Right ventricle myocardium inferior (tissue), 1 donor: ENCODE data around the gene NAP1L1. TPM values are rescaled to one million over a fixed set of nuclear protein-coding genes. Genes with fewer than 3 reads are reported as not detected.

Experiments
- ATAC-seq: fragments of 200-7000 bp; cut with Tn5 transposase; one replicate; pipeline ENCODE4 v1.9.1; 2020; ENCODE audit warnings: mild to moderate bottlenecking, moderate library complexity
- DNase-seq: peaks from one replicate; pipeline ENCODE4 v3.0.0; 2021; ENCODE audit errors: missing footprints
- intact Hi-C: fragments of 100-400 bp; cut with DNase I; formaldehyde crosslinking; loops from one replicate; pipeline ENCODE4 v1.11.0; 2022
- total RNA-seq: library from RNA; stranded (reverse); fragmentation: NEBNext Ultra II Directional; extraction: Animal tissue kit (Norgen Biotek cat#: 25700); gene quantifications from one replicate; pipeline ENCODE4 v1.2.1, GENCODE V29; 2021
- donor health status: DM: no; HTN: yes; CAD: no; lungs with severe emphysema.

Gene NAP1L1
- total RNA-seq, 1 donor from 2014 or later, result 267 TPM

DNA sequence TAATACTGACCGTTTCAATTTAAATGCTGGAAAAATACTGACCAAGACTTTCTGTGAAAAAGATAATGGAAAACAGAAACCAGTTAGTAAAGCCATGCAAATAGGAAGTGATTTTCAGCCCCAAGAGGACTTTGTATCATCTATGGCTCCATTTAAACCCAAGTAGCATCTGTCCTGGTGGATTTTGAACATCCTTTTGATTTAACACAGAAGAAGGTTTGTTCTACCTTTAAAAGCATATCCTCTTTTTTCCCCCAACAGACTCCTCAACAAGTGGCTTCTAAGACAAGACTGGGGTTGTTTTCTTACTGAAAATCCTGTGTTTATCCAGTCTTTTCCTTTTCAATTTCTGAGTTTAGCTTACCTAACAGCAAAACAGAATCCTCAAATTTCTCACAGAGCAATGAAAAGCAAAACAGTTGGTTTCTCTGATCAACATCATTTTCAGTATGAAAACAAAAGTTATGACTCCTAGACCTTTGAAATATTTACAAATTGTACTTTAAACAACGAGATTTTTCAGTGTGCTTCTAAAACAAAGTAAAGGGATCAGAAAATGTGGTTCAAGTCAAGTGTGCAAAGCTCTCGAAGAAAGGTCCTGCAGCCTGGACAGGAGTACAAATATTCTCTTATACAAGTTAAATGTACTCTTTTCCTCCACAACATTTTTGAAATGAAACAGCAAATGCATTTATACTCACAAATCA, 55.8 kb downstream of the NAP1L1 start:
- ATAC-seq, result no peak
- intact Hi-C loops, result no loop called here

DNA sequence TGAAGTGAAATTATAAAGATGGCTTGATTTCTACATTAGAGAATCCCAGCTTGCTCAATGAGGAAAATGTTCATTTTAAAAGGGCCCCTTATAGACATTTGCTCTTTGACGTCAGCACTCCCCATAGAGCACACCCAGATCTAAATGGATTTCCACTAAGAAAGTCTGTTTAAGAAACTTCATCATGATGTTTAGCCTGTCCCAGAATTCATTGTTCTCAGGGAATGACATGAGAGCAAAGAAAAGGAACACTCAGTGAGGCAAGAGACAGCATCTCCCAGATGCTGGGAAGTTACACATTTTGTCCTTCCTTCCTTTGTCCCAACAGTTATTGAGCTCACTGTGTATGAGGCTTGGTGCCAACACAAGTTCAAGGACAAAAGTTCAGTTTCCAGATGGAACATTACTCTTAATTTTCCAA, 57.8 kb downstream of the NAP1L1 start:
- ATAC-seq (no peak), DNase-seq (no peak)
- intact Hi-C loops, result no loop called here

More for the DNA sequence above, 55.8 kb downstream of the NAP1L1 start:
- no peak for DNase-seq

DNA sequence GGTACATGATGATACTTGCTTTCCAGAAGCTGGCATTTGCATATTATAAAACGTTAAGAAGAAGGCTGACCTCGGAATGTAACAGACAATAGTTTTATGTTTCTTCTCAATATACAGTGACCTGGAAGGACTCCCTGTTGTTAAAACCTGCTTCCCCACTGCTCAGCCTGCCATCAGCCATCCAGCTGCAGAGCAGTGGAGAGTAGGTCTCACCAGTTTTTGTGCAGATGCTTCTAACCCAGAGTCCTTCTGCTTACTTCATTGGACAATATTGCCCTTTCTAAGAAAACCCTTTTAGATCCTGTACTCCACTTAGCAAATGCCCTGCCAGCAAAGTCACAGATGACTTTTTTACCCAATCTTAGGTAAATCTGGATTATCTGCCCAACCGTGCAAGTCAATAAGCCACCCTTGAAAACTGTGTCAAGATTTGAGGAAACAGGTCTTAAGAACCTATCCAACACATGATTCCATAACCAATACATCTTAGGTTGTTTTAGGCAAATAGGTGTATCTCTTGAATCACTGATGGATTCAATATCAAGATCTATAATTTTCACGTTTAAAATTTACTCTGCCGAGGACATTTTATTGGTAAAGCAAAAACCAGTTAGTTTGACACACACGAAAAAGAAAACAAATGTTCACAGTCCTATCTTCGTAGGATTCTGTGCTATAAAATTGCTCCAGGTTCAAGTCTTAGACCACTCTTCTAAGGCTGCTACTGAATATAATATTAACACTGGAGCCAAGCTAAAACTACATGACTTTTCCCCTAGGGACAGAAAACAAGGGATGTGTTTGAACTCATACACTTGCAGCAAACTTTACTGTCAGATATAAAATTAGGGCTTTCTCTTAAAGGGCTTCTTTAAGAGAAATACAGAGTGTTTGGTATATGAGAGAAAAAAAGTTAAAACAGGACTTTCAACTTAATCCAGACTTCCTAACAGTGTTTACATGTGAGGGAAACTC, 58.6 kb downstream of the NAP1L1 start:
- ATAC-seq (no peak), DNase-seq (no peak)
- intact Hi-C loops, result no loop called here

DNA sequence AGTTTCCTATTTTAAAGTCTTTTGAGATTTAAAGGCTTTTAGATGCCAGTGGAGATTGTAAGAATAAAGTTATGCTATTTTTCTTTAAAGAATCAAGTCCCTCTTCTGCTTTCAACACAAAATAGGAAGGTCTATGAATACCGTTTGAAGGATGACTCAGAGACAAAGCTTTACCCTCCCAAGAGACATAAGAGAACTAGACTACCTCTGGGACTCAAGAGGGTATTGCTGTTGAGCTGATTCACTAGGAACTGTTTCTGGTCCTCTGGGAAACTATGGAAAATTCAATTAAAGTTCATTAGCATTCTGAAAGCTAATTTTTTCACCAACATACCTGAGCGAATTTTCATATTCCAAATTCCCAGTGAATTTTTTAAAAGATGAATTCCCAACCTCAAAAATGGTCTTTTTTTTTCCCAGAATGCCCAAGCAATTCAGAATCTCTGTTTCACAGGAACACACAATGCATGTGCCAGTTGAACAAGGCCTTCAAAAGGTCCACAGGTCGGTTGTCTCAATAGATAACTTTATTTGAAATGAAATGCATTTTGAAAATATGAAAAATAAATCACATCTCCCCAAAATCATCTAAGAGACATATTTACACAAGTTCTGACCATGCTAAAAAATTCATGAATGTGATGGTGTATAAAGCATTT, 59.4 kb downstream of the NAP1L1 start:
- intact Hi-C loops, result no loop called here
- ATAC-seq, result no peak

DNA sequence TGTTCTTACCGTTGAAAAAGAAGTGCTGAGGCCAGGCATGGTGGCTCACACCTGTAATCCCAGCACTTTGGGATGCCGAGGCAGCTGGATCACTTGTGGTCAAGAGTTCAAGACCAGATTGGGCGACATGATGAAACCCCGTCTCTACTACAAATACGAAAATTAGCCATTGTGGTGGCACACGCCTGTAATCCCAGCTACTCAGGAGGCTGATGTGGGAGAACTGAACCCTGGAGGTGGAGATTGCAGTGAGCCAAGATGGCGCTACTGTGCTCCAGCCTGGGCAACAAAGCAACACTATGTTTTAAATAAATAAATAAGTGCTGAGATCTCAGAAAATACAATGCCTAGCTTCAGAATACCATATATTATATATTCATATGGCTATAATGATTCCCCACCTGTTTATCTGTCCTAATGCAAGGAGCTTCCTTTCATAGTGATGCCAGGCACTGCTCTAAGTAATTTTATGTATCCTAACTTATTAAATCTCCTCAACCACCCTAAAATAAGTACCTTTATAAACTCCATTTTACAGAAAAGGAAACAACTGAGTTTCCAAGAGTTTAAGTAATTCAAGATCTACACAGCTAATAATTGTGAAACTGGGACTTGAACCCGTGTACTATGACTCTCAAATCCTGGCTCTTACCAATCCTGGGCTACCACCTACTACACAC, 60.2 kb downstream of the NAP1L1 start:
- ATAC-seq (no peak), DNase-seq (no peak)
- intact Hi-C loops, result no loop called here

More for the DNA sequence above, 59.4 kb downstream of the NAP1L1 start:
- DNase-seq, result no peak

DNA sequence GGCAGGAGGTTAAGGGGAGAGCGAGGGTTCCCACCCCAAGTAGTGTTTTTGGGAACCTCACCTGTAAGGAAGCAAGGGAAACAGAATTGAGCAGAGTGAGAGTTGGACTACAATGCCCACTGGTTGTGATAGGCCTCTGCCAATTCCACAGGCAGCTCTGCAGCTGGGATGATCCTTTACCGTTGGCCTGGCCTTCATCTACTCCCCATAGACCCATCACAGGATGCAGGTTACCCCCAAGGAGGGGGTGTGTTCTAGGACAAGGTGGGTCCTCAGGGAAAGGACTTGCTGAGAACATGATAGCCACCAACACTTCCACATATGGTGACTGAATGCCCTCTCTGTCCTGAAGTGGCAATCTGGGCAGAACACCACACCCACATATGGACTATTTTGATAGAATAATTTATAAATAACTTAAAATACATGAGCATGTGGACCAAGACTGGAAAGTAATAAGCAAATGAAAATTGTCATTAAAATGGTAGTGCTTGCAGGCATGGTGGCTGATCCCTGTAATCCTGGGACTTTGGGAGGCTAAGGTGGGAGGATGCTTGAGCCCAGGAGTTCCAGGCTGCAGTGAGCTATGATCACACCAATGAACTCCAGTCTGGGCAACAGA, 61.3 kb downstream of the NAP1L1 start:
- DNase-seq (no peak), ATAC-seq (no peak)
- intact Hi-C loops, result no loop called here

DNA sequence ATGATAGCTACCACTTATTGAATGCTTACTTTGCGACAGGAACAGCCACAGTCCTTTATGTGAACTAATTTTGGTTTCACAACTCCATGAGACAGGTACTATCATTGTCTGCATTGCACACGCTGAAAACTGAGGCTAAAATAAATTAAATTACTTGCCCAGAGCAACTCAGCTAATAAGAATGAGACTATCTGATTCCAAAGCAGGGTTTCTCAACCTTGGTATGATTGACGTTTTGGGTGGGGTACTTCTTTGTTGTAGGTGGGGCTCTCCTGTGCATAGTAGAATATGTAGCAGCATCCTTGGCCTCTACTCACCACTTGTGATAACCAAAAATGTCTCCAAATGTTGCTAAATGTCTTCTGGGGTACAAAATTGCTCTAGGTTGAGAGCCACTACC, 62.0 kb downstream of the NAP1L1 start:
- ATAC-seq, result no peak
- DNase-seq, result no peak
- intact Hi-C loops, result no loop called here

DNA sequence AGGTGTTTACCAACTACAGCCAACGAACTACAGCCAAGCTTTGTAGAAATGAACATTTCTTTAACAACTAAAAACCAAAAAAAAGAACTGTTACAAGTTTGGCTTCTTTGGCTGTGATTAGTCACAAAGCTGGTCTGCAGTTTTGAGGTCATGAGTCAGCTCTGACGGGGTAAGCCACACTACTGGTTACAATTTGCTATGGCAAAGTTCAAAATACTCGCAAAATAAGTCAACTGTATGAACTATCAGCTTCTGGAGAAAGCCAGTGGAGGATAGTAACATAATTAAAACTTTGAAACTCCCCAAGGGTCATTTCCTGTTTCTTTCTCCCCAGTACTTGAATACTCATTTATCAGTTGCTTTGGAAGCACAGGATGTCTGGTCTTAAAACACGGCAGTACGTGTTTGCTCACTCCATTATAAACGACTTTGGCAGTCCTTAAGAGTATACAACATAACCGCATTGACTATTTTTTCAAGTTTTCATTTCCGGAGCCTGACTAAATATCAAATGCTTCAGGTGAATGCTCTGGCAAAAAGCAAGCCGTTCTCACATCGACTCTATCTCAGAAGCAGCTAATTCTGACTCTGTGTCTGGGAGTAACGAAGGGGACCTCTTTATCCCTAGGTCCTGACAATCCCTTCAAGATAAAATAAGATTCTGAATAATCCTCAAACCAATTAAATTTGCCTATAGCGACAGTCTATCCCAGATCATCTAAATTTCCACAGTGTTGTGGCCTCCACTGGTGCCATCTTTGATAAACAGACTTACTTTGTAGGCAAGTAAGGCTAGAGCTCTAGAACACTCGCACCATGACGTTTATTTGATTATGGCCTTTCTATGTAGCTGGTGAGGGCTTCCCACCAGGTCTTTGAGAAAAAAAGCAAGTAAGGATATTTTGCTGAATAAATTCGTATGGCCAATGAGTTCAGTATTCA, 63.5 kb downstream of the NAP1L1 start:
- DNase-seq, result no peak
- intact Hi-C loops, result no loop called here
- no peak for ATAC-seq

DNA sequence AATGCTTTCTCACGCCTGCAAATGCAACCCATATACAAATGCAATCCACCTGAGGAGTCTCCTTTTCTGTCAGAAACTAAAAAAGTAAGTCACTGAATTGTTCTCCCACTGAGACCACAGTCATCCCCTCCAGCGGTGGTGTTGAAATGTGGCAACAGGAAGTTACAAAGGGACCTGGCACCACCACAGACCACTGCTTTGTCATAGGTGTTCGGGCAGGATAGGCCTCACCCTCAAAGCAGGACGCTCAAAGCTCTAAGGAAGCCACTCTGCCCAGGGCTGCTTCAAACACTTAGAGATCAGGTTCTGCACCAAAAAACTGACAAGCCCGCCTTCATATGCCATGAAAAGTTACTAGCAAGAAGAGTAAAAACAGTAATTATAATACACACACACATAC, 64.2 kb downstream of the NAP1L1 start:
- no peak for ATAC-seq
- DNase-seq, result no peak
- intact Hi-C loops, result no loop called here

DNA sequence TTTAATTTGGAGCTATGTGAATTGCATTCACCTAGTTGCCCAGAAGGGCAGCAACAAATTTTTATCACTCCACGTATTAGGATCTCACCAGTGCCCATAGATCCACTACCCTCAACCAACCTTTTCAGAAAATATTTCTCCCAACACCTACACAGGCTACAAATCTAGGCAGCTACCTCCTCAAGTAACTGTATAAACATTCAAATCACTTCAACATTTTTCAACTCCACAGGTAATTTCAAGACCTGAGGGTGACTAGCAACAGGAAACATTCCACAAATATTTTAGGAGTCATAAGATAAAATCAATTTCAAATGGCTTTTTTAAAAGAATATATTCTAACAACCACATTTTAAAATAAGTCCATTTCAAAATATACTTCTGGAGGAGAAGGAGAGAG, 65.8 kb downstream of the NAP1L1 start:
- DNase-seq, result no peak
- no peak for ATAC-seq
- intact Hi-C loops, result no loop called here

DNA sequence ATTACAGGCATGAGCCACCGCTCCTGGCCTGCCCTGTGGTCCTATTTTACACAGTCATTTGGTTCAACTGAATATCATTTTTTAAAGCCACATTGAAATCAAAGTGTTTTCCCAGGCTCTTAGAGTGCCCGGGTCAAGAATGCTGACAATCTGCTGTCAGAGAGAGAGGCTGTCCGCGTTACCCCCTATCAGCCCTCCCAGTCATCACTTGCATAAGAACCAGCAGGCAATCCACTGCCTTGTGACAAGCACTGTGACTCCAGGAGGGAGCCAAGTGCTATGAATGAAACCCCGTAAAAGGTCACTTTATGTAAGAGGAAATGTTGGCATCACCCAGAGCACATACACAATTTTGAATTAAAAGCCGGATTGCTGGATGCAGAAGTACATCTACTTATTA, 66.4 kb downstream of the NAP1L1 start:
- DNase-seq, result no peak
- peak; percentile 97 for ATAC-seq
- intact Hi-C loops, result no loop called here

DNA sequence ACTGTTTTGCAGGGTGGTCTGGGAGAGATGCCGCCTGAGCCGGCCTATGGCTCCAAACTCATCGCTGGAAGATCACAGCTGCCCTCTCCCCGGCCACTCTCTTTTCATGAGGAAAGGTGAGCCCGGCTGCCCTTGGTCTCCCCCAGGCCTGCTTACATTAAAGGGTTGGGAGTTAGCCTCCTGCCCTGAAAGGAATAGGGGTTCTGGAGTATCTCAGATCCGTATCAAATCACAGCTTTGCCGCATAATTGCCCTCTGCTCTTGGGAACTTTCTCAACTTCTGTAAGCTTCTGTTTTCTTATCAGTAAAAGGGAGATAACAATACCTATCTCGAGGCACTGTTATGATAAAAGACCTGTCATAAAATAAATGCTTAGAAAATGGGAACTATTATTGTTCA, 70.5 kb downstream of the NAP1L1 start:
- intact Hi-C loops, result no loop called here
- ATAC-seq (no peak), DNase-seq (no peak)

DNA sequence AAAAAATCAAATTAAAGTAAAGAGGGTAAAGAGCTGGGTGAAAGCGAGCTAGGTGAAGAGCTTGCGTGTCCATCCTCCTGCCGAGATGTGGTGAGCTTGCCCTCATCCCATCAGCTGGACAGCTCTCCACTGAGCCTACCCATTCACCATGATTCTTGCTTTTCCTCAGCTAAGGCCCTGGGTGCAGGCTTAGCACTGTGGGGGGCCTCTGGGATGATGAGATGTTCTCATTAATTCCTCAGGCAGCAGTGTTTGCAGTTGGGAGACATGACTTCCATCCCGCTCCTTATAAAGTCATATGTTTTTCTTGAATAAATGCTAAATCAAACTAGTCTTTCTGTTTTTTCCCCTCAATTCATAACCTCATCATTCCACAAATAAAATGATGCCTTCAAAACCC, 70.9 kb downstream of the NAP1L1 start:
- ATAC-seq (no peak), DNase-seq (no peak)
- intact Hi-C loops, result no loop called here

DNA sequence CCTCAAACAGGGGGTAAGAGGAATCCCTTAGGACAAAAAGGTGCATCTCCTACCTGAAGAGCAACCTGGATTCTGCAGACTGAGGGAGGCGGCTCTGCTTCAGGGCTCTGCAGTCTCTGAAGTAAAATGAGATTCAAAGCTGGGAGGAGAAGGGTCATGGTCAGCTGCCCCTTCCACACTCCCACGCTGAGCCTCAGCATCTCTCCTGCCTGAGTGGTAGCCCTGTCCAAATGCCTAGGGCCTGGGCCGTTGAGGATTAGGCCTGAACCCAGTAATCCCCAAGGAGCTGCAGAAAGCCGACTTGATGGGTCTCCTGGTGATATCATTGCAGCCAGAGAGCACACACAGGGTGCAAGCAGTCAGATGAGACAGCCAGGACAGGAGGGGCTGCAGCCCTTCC, 71.8 kb downstream of the NAP1L1 start:
- intact Hi-C loops, result no loop called here
- DNase-seq (no peak), ATAC-seq (no peak)

DNA sequence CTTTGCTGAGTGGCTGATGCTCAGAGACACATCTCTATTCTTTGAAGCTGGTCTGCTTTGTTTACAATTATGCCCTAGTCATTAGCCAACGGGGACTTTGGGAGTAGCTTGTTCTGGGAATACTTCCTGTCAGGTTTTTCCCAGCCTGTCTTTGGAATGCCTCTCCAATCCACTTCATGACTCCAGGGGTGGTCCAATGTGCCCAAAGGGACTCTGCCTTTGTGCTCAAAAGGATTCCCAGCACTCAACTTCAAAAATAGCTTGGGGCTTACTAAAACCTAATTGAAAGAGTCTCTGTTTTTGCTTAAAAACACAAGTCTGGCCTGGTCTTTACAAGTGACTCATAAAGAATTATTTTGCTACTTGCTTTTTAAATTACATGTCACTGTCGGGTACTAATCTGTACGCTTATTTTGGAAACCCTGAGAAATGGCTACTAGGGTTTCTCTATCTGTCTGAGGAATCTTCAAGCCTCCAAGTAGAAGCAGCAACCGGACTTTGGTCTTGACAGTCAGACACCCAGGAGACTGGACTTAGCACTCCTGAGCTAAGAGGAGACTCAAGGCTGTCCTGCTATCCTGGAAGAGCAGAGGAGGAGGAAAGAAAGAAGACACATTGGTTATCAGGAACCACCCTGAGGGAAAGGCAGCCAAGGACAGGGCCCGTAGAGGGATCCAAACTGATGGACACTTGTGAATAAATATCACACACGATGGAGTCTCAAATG, 73.6 kb downstream of the NAP1L1 start:
- ATAC-seq (no peak), DNase-seq (no peak)
- intact Hi-C loops, result no loop called here

DNA sequence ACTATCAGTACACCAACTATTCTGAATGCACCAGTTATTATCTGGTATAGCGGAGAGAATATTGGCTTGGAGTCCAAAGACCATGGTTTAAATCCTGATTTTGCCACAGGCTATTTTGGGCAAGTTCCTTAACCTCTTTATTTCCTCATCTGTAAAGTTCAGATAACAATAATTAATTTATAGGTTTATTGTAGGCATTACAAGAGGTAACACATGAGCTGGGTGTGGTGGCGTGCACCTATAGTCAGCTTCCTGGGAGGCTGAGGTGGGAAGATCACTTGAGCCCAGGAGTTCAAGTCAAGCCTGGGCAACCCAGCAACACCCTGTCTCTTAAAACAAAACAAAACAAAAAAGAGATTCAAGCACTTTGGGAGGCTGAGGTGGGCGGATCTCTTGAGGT, 76.1 kb downstream of the NAP1L1 start:
- DNase-seq (no peak), ATAC-seq (no peak)
- intact Hi-C loops, result no loop called here

DNA sequence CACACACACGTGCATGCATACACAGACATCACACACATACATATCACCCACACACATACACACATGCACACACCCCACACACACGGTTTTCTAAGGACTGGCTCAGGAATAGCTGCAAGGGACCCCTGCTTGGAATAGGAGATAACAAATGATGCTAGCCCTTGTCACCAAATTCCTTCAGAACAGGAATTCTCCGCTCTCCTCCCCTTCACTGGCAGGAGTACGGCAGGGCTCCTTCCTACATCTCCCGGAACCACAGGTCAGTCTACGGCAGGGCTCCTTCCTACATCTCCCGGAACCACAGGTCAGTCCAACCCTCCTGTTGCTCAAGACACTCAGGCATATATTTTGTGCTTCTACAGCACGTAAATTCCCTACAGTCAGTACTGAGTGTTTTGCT, 76.8 kb downstream of the NAP1L1 start:
- DNase-seq (no peak), ATAC-seq (no peak)
- intact Hi-C loops, result no loop called here
